ENCODE measurements around the gene WDR1. TPM values are rescaled to one million over a fixed set of nuclear protein-coding genes. Genes with fewer than 3 reads are reported as not detected.
A peak's percentile ranks its signal among the peaks of the same experiment; 100 is the strongest.

WDR1 gene
- total and polyA plus RNA-seq, 2 of the 13 experiments (the other 11 are each of a cell fraction or from before 2014, with no cell fraction given): 106 to 198 TPM

DNA sequence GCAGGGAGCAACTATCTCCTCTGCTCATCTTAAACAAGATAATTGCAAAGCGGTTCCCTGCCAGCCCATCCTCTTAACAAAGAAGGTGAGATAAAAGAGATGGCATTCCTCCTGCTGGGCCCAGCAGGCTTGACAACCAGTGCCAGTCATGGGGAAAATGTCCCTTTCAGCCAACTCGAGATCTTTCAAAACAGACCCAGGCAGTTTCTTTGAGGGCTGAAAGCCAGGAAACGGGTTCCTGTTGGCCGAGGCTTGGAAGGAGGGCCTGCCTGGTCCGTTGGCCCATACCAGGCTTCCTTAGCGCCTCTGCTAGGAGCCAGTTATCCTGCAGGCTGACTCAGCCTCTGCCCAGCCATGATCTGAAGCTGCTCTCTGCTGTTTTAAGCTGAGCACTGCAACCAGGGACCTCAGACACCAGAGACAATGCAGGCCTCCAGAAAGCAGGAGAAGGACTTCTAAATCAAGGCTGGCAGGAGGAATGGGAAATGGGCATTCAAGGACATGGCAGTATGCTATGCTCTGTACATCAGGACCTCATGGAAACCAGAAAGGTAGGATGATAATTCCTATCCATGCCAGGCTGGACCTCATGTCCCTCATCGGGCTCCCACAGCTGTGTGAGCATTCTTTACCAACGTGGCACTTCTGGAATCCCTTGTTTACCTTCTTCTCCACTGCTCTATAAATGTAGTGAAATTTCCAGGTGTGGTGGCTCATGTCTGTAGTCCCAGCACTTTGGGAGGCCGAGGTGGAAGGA lies 52.9 kb downstream of the WDR1 start (continued):
- TF ChIP-seq ZC3H13 (CRISPR knock-in tag; IDR thresholded peaks at IDR 0.05) (no peak), SMC3 (IDR thresholded peaks at IDR 0.05; ENCODE audit: low read length) (peak; percentile 97), FOSL2 (CRISPR knock-in tag; IDR thresholded peaks at IDR 0.05) (peak; percentile 94), TMF1 (CRISPR knock-in tag; IDR thresholded peaks at IDR 0.05; ENCODE audit: low read depth) (no peak), KLF13 (CRISPR knock-in tag; IDR thresholded peaks at IDR 0.05) (no peak), FOSL1 (CRISPR knock-in tag; IDR thresholded peaks at IDR 0.05; ENCODE audit: borderline replicate concordance) (peak; percentile 57; the same call in 1 of the 2 replicates), ZNF263 (CRISPR knock-in tag; IDR thresholded peaks at IDR 0.05) (0 out of 2 replicates have a peak, but pooled peaks have one; percentile 16), ZNF772 (CRISPR knock-in tag; IDR thresholded peaks at IDR 0.05) (peak; percentile 52; the same call in 1 of the 2 replicates), MAFF (IDR thresholded peaks at IDR 0.05; ENCODE audit: low read depth, low read length) (peak; percentile 76; the same call in 1 of the 2 replicates), DNMT1 (CRISPR knock-in tag; IDR thresholded peaks at IDR 0.05) (no peak), SRSF1 (optimal IDR thresholded peaks at IDR 0.05; ENCODE audit: low read depth, low read length) (no peak), ZSCAN22 (CRISPR knock-in tag; IDR thresholded peaks at IDR 0.05) (no peak), ZNF768 (CRISPR knock-in tag; IDR thresholded peaks at IDR 0.05) (no peak), FOXM1 (CRISPR knock-in tag; IDR thresholded peaks at IDR 0.05) (no peak), ZSCAN9 (CRISPR knock-in tag; IDR thresholded peaks at IDR 0.05; ENCODE audit: borderline replicate concordance) (no peak), TEAD3 (CRISPR knock-in tag; optimal IDR thresholded peaks at IDR 0.05; ENCODE audit: borderline replicate concordance) (peak; percentile 51), GATA4 (IDR thresholded peaks at IDR 0.05; ENCODE audit: borderline replicate concordance, low read depth) (no peak), ZNF7 (CRISPR knock-in tag; IDR thresholded peaks at IDR 0.05) (no peak), ARNTL (CRISPR knock-in tag; IDR thresholded peaks at IDR 0.05) (no peak)
- TF ChIP-seq, protein P1, sequence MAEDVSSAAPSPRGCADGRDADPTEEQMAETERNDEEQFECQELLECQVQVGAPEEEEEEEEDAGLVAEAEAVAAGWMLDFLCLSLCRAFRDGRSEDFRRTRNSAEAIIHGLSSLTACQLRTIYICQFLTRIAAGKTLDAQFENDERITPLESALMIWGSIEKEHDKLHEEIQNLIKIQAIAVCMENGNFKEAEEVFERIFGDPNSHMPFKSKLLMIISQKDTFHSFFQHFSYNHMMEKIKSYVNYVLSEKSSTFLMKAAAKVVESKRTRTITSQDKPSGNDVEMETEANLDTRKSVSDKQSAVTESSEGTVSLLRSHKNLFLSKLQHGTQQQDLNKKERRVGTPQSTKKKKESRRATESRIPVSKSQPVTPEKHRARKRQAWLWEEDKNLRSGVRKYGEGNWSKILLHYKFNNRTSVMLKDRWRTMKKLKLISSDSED (CRISPR knock-in tag; IDR thresholded peaks at IDR 0.05): no peak
- TF ChIP-seq, protein P2, sequence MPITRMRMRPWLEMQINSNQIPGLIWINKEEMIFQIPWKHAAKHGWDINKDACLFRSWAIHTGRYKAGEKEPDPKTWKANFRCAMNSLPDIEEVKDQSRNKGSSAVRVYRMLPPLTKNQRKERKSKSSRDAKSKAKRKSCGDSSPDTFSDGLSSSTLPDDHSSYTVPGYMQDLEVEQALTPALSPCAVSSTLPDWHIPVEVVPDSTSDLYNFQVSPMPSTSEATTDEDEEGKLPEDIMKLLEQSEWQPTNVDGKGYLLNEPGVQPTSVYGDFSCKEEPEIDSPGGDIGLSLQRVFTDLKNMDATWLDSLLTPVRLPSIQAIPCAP (CRISPR knock-in tag; IDR thresholded peaks at IDR 0.05; ENCODE audit: low read depth): no peak
- TF ChIP-seq, protein P3, sequence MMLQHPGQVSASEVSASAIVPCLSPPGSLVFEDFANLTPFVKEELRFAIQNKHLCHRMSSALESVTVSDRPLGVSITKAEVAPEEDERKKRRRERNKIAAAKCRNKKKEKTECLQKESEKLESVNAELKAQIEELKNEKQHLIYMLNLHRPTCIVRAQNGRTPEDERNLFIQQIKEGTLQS (CRISPR knock-in tag; IDR thresholded peaks at IDR 0.05): peak; percentile 59
- TF ChIP-seq, protein P4, sequence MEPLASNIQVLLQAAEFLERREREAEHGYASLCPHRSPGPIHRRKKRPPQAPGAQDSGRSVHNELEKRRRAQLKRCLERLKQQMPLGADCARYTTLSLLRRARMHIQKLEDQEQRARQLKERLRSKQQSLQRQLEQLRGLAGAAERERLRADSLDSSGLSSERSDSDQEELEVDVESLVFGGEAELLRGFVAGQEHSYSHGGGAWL (CRISPR knock-in tag; IDR thresholded peaks at IDR 0.05): no peak
